ENCODE results near the gene BCLAF1.

BCLAF1 gene

GRCh38 chr6:136289579-136290409, at the start of gene BCLAF1:
Gene BCLAF1 (minus strand): TSS chr6:136289846. CDS start chr6:136279866, 9,980 bp downstream.
- intact Hi-C loops (cut with DNase I) = loop anchor here (5.0 to 10.0 kb wide), 2 partner anchors 37 to 505 kb away; partner anchors contain the start of genes MAP3K5 and MTFR2

GRCh38 chr6:136338486-136338885, 48.8 kb upstream of the BCLAF1 start:
- DNase-seq = no peak
- intact Hi-C loops (cut with DNase I) = no loop called here

More at GRCh38 chr6:136289579-136290409, at the start of gene BCLAF1:
- DNase-seq = peak; percentile 99 to 100 (median 100)

- intact Hi-C loops (cut with DNase I) = no loop called here
- no peak for DNase-seq
These were observed 48.0 kb upstream of the BCLAF1 start for GRCh38 chr6:136337606-136338005.

GRCh38 chr6:136337121-136337520, 47.5 kb upstream of the BCLAF1 start:
- intact Hi-C loops (cut with DNase I) = no loop called here
- no peak for DNase-seq

GRCh38 chr6:136335736-136336363, 46.2 kb upstream of the BCLAF1 start:
- intact Hi-C loops (cut with DNase I) = no loop called here
- peak in 4 of 42 donors; percentile 17 to 50 (median 28) for DNase-seq

- intact Hi-C loops (cut with DNase I) = no loop called here
- peak in 10 of 42 donors; percentile 19 to 56 (median 32) for DNase-seq
These were observed 45.2 kb upstream of the BCLAF1 start for GRCh38 chr6:136334853-136335252.

- intact Hi-C loops (cut with DNase I) = no loop called here
- peak in 18 of 42 donors; percentile 14 to 58 (median 32) for DNase-seq
These were observed 44.8 kb upstream of the BCLAF1 start for GRCh38 chr6:136334465-136334846.

GRCh38 chr6:136333824-136334464, 44.3 kb upstream of the BCLAF1 start:
- peak in 1 of 42 donors; percentile 19 for DNase-seq

GRCh38 chr6:136331461-136331860, 41.8 kb upstream of the BCLAF1 start:
- DNase-seq = no peak
- intact Hi-C loops (cut with DNase I) = no loop called here

More at GRCh38 chr6:136333824-136334464, 44.3 kb upstream of the BCLAF1 start:
- intact Hi-C loops (cut with DNase I) = no loop called here

- DNase-seq = no peak
- intact Hi-C loops (cut with DNase I) = no loop called here
These were observed 41.0 kb upstream of the BCLAF1 start for GRCh38 chr6:136330634-136331033.

- DNase-seq = peak in 1 of 42 donors; percentile 32
- intact Hi-C loops (cut with DNase I) = no loop called here
These were observed 36.5 kb upstream of the BCLAF1 start for GRCh38 chr6:136326038-136326553.

- intact Hi-C loops (cut with DNase I) = no loop called here
- DNase-seq = peak in 6 of 42 donors; percentile 22 to 69 (median 34)
These were observed 35.2 kb upstream of the BCLAF1 start for GRCh38 chr6:136324686-136325380.

- DNase-seq = peak in 5 of 42 donors; percentile 22 to 54 (median 46)
- intact Hi-C loops (cut with DNase I) = no loop called here
These were observed 33.9 kb upstream of the BCLAF1 start for GRCh38 chr6:136323431-136324112.

GRCh38 chr6:136319732-136320131, 30.1 kb upstream of the BCLAF1 start:
- no peak for DNase-seq
- intact Hi-C loops (cut with DNase I) = no loop called here

- intact Hi-C loops (cut with DNase I) = no loop called here
- DNase-seq = no peak
These were observed 29.0 kb upstream of the BCLAF1 start for GRCh38 chr6:136318676-136319075.

GRCh38 chr6:136317971-136318370, 28.3 kb upstream of the BCLAF1 start:
- intact Hi-C loops (cut with DNase I) = no loop called here
- peak in 5 of 42 donors; percentile 28 to 53 (median 33) for DNase-seq

- DNase-seq = peak in 38 of 42 donors; percentile 29 to 87 (median 69)
- intact Hi-C loops (cut with DNase I) = no loop called here
These were observed 27.5 kb upstream of the BCLAF1 start for GRCh38 chr6:136317021-136317694.

- intact Hi-C loops (cut with DNase I) = no loop called here
These were observed 25.9 kb upstream of the BCLAF1 start for GRCh38 chr6:136315594-136315993.

More at GRCh38 chr6:136315594-136315993, 25.9 kb upstream of the BCLAF1 start:
- DNase-seq = no peak
